GM23248 (cell line): ENCODE results near the gene SCN8A. TPM values are rescaled to one million over a fixed set of nuclear protein-coding genes. Genes with fewer than 3 reads are reported as not detected.

ENCODE experiments used
- DNase-seq: peaks from one replicate; pipeline ENCODE4 v3.0.0-alpha.2; 2015
- H2AFZ ChIP-seq: fragments of 200-600 bp; sonication (generic); 2 replicates; pipeline ENCODE4 v1.6.1; 2016; ENCODE audit warnings: antibody characterized with exemption
- H3F3A ChIP-seq: fragments of 200-600 bp; sonication (generic); 2 replicates; pipeline ENCODE4 v1.6.1; 2016; ENCODE audit warnings: mild to moderate bottlenecking, antibody characterized with exemption, mixed run types; ENCODE audit not compliant: insufficient read depth
- H3K27ac ChIP-seq: fragments of 200-600 bp; sonication (generic); 2 replicates; pipeline ENCODE4 v1.5.1; 2016; ENCODE audit warnings: mild to moderate bottlenecking
- H3K27me3 ChIP-seq: fragments of 200-600 bp; sonication (generic); replicated peaks from 2 replicates; pipeline ENCODE4 v1.6.1; 2016; ENCODE audit warnings: mild to moderate bottlenecking; ENCODE audit not compliant: insufficient read depth
- H3K36me3 ChIP-seq: fragments of 200-600 bp; sonication (generic); 2 replicates; pipeline ENCODE4 v1.6.1; 2016; ENCODE audit warnings: low read depth, mild to moderate bottlenecking
- H3K4me1 ChIP-seq: fragments of 200-600 bp; sonication (generic); 2 replicates; pipeline ENCODE4 v1.6.1; 2016; ENCODE audit warnings: mild to moderate bottlenecking; ENCODE audit not compliant: insufficient read depth
- H3K4me2 ChIP-seq: fragments of 200-600 bp; sonication (generic); one replicate; pipeline ENCODE4 v1.6.1; 2016; ENCODE audit warnings: mild to moderate bottlenecking; ENCODE audit not compliant: unreplicated experiment
- H3K4me3 ChIP-seq: fragments of 200-600 bp; sonication (generic); 2 replicates; pipeline ENCODE4 v1.5.1; 2016; ENCODE audit warnings: mild to moderate bottlenecking
- H3K79me2 ChIP-seq: fragments of 200-600 bp; sonication (generic); 2 replicates; pipeline ENCODE4 v1.6.1; 2016; ENCODE audit warnings: mild to moderate bottlenecking; ENCODE audit not compliant: insufficient read depth
- H3K9ac ChIP-seq: fragments of 200-600 bp; sonication (generic); 2 replicates; pipeline ENCODE4 v1.6.1; 2016; ENCODE audit warnings: mild to moderate bottlenecking
- H3K9me2 ChIP-seq: fragments of 200-600 bp; sonication (generic); 2 replicates; pipeline ENCODE4 v1.6.1; 2016; ENCODE audit warnings: mixed run types, mild to moderate bottlenecking, moderate library complexity; ENCODE audit not compliant: insufficient read depth
- H3K9me3 ChIP-seq: fragments of 200-600 bp; sonication (generic); one replicate; pipeline ENCODE4 v1.6.1; 2017; ENCODE audit warnings: low read depth
- H4K20me1 ChIP-seq: fragments of 200-600 bp; sonication (generic); 2 replicates; pipeline ENCODE4 v1.6.0; 2016; ENCODE audit not compliant: insufficient read depth
- EZH2 ChIP-seq: fragments of 200-600 bp; sonication (generic); IDR thresholded peaks from 2 replicates; pipeline ENCODE4 v1.6.1; 2018; ENCODE audit warnings: antibody characterized with exemption, mild to moderate bottlenecking; ENCODE audit not compliant: insufficient read depth, poor library complexity, severe bottlenecking
- EZH2phosphoT487 ChIP-seq: fragments of 200-600 bp; sonication (generic); IDR thresholded peaks from 2 replicates; pipeline ENCODE4 v1.6.1; 2018; ENCODE audit warnings: antibody characterized with exemption, moderate library complexity, mild to moderate bottlenecking, low read depth; ENCODE audit not compliant: insufficient read depth
- whole genome bisulfite sequencing, 2 experiments: methylation state at CpG; one replicate each; pipeline ENCODE4 v1.1.6; 2015 to 2017; ENCODE audit warnings: low lambda C conversion rate in 2 of 2, low coverage in 1 of 2; ENCODE audit errors: missing lambda C conversion rate in 2 of 2; 5-methylcytosine and 5-hydroxymethylcytosine counted together
- in situ Hi-C: fragments of 300-500 bp; cut with MboI; formaldehyde crosslinking; loops from 2 replicates; pipeline ENCODE4 v1.15.0; 2020
- polyA plus RNA-seq: library from polyadenylated mRNA; unstranded; fragments of >200 nt; fragmentation: Nextera tagmentation; extraction: Ambion mirVana; gene quantifications from 2 replicates; pipeline ENCODE4 v1.2.1, GENCODE V29; 2016
- total RNA-seq: library from RNA; depleted of rRNA; stranded (reverse); fragments of >200 nt; shearing (Covaris generic); gene quantifications from 2 replicates; pipeline ENCODE4 v1.2.3, GENCODE V29; 2014

The SCN8A gene
- total and polyA plus RNA-seq, 2 experiments from 2014 or later, result 6.7 to 13.8 TPM

DNA sequence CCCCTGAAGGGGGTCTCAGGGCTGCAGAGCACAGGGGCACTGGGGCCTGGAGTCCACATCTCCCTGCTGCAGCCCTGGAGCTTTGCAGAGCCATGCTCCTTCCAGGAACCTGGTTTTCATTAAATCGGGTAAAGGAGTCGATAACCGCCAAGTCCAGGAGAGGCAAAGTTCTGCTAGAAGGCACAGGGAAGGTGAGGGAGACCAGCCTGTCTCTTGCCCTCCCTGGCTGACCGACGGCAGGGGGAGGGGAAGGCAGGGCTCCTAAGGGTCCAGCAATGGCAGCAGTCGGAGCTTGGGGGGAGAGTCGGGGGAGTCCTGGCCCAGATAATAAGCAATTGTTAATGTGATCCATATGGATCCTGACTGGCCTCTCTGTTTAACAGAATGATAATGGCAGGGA, 254.4 kb downstream of the SCN8A start:
- Histone ChIP-seq H4K20me1 (no peaks in the 10 kb centered on the region), H3K36me3 (no peaks in the 10 kb centered on the region), H3K27me3 (peaks cover 73% of the 10 kb centered on the region), H3K9me2 (no peaks in the 10 kb centered on the region), H3F3A (no peaks in the 10 kb centered on the region), H3K4me1 (no peaks in the 10 kb centered on the region; the same call in 1 of the 2 replicates), H3K9ac (no peak overlapping the region), H3K4me2 (no peak overlapping the region), H3K27ac (no peak overlapping the region), H2AFZ (no peak overlapping the region), H3K4me3 (no peak overlapping the region), H3K79me2 (no peaks in the 10 kb centered on the region), H3K9me3 (no peaks in the 10 kb centered on the region)
- DNase-seq, result no peak
- 2 to 5% methylated on average over 5 to 7 of the region's 7 CpGs for WGBS, 2 experiments
- in situ Hi-C loops, result no loop called here
- TF ChIP-seq EZH2 (no peak), EZH2phosphoT487 (no peak)

DNA sequence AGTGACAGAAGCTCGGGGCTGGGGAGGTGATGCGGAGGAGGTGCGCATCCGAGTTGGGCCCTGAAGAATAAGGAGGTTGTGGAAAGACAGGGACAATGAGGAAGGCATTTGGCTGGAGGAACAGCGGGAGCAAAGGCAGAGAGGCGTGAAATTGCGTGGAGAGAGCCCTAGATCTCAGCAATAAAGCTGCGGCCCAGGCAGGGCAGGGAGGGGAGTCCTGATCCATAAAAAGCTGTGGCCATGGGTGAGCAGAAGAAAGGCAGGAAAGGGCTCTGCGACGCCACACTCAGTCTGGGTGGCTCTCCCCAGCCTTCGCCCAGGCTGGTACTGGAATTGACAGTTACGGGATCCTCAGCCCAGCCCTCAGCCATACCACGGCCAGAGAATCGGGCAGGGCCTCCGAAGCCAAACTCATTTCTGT, 255.2 kb downstream of the SCN8A start:
- Histone ChIP-seq H3K9me3 (no peaks in the 10 kb centered on the region), H3K4me2 (peak overlapping the region; percentile 74), H3K36me3 (no peaks in the 10 kb centered on the region), H3K27ac (no peak overlapping the region), H3K27me3 (peaks cover 68% of the 10 kb centered on the region), H3K4me1 (no peaks in the 10 kb centered on the region; the same call in 1 of the 2 replicates), H2AFZ (no peak overlapping the region), H3K9me2 (no peaks in the 10 kb centered on the region), H3K79me2 (no peaks in the 10 kb centered on the region), H4K20me1 (no peaks in the 10 kb centered on the region), H3K9ac (no peak overlapping the region), H3F3A (no peaks in the 10 kb centered on the region), H3K4me3 (no peak overlapping the region)
- in situ Hi-C loops, result no loop called here
- no peak for TF ChIP-seq EZH2
- TF ChIP-seq EZH2phosphoT487, result no peak
- DNase-seq, result no peak
- WGBS, 2 experiments, result 47 to 48% methylated on average over 15 of the region's 15 CpGs

DNA sequence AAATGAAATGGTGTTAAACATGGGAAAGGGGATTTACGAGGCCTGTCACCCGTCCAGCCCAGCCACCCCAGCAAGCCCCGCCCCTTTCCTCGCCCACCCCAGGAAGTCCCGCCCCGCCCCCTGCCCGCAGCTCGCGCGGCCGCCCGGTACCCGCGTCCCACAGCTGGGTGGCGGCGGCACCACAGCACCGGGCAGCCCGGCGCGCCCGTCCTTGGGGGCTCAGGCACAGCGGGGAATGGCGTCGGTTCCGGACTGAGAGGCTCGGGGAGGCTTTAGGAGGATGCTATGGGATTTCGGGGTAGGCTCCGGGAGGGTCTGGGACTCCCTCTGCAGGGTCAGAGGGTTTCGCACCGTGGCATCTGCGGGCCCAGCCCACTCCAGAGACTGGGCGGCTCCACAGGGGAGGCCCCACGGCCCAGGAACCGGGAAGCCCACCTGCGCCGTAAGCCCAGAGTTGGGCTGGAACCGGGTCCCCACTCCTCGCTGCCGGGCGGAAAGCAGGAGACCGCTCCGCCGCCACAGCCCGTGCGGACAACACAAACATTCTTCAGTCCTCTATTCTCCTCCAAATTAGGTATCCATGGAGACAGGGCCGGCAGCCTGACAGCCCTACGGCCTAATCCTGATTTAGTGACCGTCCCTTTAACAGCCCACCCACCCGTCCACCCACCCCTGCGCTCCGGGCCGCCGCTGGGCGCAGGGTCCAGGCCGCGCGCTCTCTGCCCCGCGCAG, 256.0 kb downstream of the SCN8A start:
- in situ Hi-C loops, result no loop called here
- no peaks in the 10 kb centered on the region for H3K9me2 ChIP-seq
- H3F3A ChIP-seq, result no peaks in the 10 kb centered on the region
- no peak overlapping the region for H3K9ac ChIP-seq
- peak overlapping the region; percentile 66 for H3K4me3 ChIP-seq
- H3K36me3 ChIP-seq, result no peaks in the 10 kb centered on the region
- H3K4me1 ChIP-seq, result no peaks in the 10 kb centered on the region; the same call in 1 of the 2 replicates
- WGBS, 2 experiments, result 2% methylated on average over 35 to 59 of the region's 59 CpGs
- H3K27ac ChIP-seq, result no peak overlapping the region
- H4K20me1 ChIP-seq, result no peaks in the 10 kb centered on the region
- DNase-seq, result peak; percentile 46
- no peaks in the 10 kb centered on the region for H3K9me3 ChIP-seq
- TF ChIP-seq EZH2, result peak; percentile 80
- peak; percentile 80; the same call in 1 of the 2 replicates for TF ChIP-seq EZH2phosphoT487
- peak overlapping the region; percentile 74 for H3K4me2 ChIP-seq
- H3K79me2 ChIP-seq, result no peaks in the 10 kb centered on the region
- peaks cover 60% of the 10 kb centered on the region for H3K27me3 ChIP-seq
- peak overlapping the region; percentile 65 for H2AFZ ChIP-seq

DNA sequence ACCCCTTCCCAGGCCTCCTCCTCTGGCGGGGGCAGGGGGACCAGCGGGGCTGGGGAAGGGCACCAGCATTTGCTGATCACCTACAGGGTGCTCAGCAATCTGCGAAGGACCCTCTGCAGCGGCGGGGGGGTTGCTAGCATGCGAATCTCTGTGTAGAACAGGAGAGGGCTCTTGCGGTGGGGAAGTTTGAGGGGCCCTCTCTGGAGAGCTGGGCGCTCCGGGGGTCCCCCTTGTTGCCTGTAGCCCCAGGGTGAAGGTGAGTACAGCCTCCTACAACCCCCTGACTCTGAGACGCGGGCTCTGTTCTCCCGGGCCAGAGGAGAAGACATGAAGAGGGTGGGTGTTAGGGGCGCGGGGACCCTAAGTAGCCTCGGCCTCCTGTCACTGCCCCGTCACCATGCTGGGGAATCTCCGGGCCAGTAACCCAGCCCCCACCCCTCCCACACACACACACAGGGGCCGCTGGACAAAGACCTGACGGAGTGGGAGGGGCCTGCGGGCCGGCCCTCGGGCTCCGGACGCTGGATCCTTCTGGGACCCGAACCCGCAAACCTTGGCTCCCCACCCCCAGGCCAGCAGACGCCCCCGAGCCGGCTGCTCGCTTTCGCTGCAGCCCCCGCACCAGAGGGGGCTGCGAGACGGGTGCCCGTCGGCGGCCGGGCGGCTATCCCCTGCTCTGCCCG, 256.8 kb downstream of the SCN8A start:
- Histone ChIP-seq H3K27ac (no peak overlapping the region), H2AFZ (peak overlapping the region; percentile 65; the same call in 1 of the 2 replicates), H3K36me3 (no peaks in the 10 kb centered on the region), H3K4me2 (peak overlapping the region; percentile 22), H3F3A (no peaks in the 10 kb centered on the region), H3K9ac (no peak overlapping the region), H3K79me2 (no peaks in the 10 kb centered on the region), H4K20me1 (no peaks in the 10 kb centered on the region), H3K9me3 (no peaks in the 10 kb centered on the region), H3K4me1 (no peaks in the 10 kb centered on the region; the same call in 1 of the 2 replicates), H3K4me3 (peak overlapping the region; percentile 66), H3K9me2 (no peaks in the 10 kb centered on the region), H3K27me3 (peaks cover 53% of the 10 kb centered on the region)
- in situ Hi-C loops, result no loop called here
- TF ChIP-seq EZH2, result peak; percentile 34
- TF ChIP-seq EZH2phosphoT487, result no peak
- peak; percentile 35 for DNase-seq
- WGBS, 2 experiments, result 1 to 3% methylated on average over 20 to 26 of the region's 40 CpGs
